ENCODE results near the gene TDRD10.

- no peak for TF ChIP-seq POLR2AphosphoS5 (IDR thresholded peaks at IDR 0.05; ENCODE audit: borderline replicate concordance, low read depth, low read length)
- no peak for TF ChIP-seq EZH2 (IDR thresholded peaks at IDR 0.05)
- no peak for TF ChIP-seq FOXP2 (optimal IDR thresholded peaks at IDR 0.05; ENCODE audit: control extremely low read depth, extremely low read length, insufficient read depth)
Measured at GRCh38 chr1:154541231-154541630, 39.2 kb downstream of the TDRD10 start.

Measured in SK-N-MC (cell line).